Smooth muscle cell (in vitro differentiated cells): Measurements from ENCODE around the gene AZI2. TPM values are rescaled to one million over a fixed set of nuclear protein-coding genes. Genes with fewer than 3 reads are reported as not detected.

Experiments
- DNase-seq: peaks from one replicate; lab custom pipeline; 2025; ENCODE audit not compliant: unreplicated experiment; lab: John Stamatoyannopoulos, UW
- H2AFZ ChIP-seq: fragments of 200-600 bp; sonication (generic); 2 replicates; pipeline ENCODE4 v1.6.0; 2016; ENCODE audit warnings: antibody characterized with exemption, low read depth, mild to moderate bottlenecking
- H3F3A ChIP-seq: fragments of 200-600 bp; sonication (generic); 2 replicates; pipeline ENCODE4 v1.6.0; 2017; ENCODE audit warnings: antibody characterized with exemption, low read depth
- H3K27ac ChIP-seq: fragments of 200-600 bp; sonication (generic); 2 replicates; pipeline ENCODE4 v1.5.1; 2016; ENCODE audit warnings: low read depth, mild to moderate bottlenecking
- H3K27me3 ChIP-seq: fragments of 200-600 bp; sonication (generic); 2 replicates; pipeline ENCODE4 v1.6.1; 2016; ENCODE audit warnings: low read depth, mild to moderate bottlenecking
- H3K36me3 ChIP-seq: fragments of 200-600 bp; sonication (generic); 2 replicates; pipeline ENCODE4 v1.5.1; 2016; ENCODE audit warnings: low read depth
- H3K4me1 ChIP-seq: fragments of 200-600 bp; sonication (generic); 2 replicates; pipeline ENCODE4 v1.5.1; 2016; ENCODE audit warnings: low read depth
- H3K4me2 ChIP-seq: fragments of 200-600 bp; sonication (generic); 2 replicates; pipeline ENCODE4 v1.6.0; 2016; ENCODE audit warnings: mild to moderate bottlenecking
- H3K4me3 ChIP-seq: fragments of 200-600 bp; sonication (generic); 2 replicates; pipeline ENCODE4 v1.5.1; 2016; ENCODE audit warnings: mild to moderate bottlenecking
- H3K79me2 ChIP-seq: fragments of 200-600 bp; sonication (generic); 2 replicates; pipeline ENCODE4 v1.6.0; 2016; ENCODE audit warnings: low read depth, mild to moderate bottlenecking
- H3K9ac ChIP-seq: fragments of 200-600 bp; sonication (generic); 2 replicates; pipeline ENCODE4 v1.6.0; 2016; ENCODE audit warnings: low read depth
- H3K9me3 ChIP-seq: fragments of 200-600 bp; sonication (generic); replicated peaks from 2 replicates; pipeline ENCODE4 v1.5.1; 2016; ENCODE audit warnings: low read depth
- H4K20me1 ChIP-seq: fragments of 200-600 bp; sonication (generic); 2 replicates; pipeline ENCODE4 v1.6.0; 2016; ENCODE audit warnings: low read depth
- WGBS: methylation state at CpG from one replicate; pipeline ENCODE4 v1.1.7; 2016; ENCODE audit warnings: low lambda C conversion rate; 5-methylcytosine and 5-hydroxymethylcytosine counted together
- polyA plus RNA-seq: library from polyadenylated mRNA; unstranded; fragments of >200 nt; fragmentation: Nextera tagmentation; extraction: Ambion mirVana; gene quantifications from 2 replicates; pipeline ENCODE4 v1.2.1, GENCODE V29; 2016
- total RNA-seq: library from RNA; depleted of rRNA; stranded (reverse); fragments of >200 nt; gene quantifications from 2 replicates; pipeline ENCODE4 v1.2.3, GENCODE V29; 2014
- TF ChIP-seq, protein P1 (sequence below): fragments of 200-600 bp; sonication (generic); IDR thresholded peaks from 2 replicates; pipeline ENCODE4 v1.5.1; 2017; ENCODE audit warnings: borderline replicate concordance, mild to moderate bottlenecking, antibody characterized with exemption; ENCODE audit not compliant: insufficient read depth, poor library complexity, severe bottlenecking

Gene AZI2
- total and polyA plus RNA-seq, 2 experiments from 2014 or later: 44.7 to 53.1 TPM

DNA sequence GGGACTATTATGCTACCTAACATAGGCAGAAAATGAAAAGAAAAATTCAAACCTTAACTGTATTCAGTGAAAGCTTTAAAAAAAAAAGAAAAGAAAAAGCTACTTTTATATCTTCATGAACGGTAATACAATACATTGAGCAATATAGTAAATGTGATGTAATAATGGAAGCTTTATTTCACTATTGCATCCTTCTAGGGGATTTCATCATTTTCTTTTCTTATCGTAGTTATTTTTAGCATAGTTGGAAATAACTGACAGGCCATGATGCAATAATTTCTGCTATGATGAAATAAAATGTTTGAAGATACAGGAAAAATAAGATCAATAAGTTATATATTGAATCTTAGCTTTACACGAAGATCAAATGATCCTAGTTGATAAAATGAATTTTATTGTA, 40.4 kb downstream of the AZI2 start:
- WGBS: 92% methylated on average over 3 of the region's 3 CpGs
- Histone ChIP-seq H3K79me2 (no peaks in the 10 kb centered on the region), H3K27me3 (no peaks in the 10 kb centered on the region), H3K4me3 (no peak overlapping the region), H3K36me3 (no peaks in the 10 kb centered on the region), H2AFZ (no peak overlapping the region), H3K9ac (no peak overlapping the region), H4K20me1 (peaks cover 3% of the 10 kb centered on the region), H3K4me1 (no peaks in the 10 kb centered on the region), H3F3A (no peaks in the 10 kb centered on the region), H3K27ac (no peak overlapping the region), H3K4me2 (no peak overlapping the region), H3K9me3 (no peaks in the 10 kb centered on the region)
- DNase-seq: no peak
- TF ChIP-seq, protein P1, sequence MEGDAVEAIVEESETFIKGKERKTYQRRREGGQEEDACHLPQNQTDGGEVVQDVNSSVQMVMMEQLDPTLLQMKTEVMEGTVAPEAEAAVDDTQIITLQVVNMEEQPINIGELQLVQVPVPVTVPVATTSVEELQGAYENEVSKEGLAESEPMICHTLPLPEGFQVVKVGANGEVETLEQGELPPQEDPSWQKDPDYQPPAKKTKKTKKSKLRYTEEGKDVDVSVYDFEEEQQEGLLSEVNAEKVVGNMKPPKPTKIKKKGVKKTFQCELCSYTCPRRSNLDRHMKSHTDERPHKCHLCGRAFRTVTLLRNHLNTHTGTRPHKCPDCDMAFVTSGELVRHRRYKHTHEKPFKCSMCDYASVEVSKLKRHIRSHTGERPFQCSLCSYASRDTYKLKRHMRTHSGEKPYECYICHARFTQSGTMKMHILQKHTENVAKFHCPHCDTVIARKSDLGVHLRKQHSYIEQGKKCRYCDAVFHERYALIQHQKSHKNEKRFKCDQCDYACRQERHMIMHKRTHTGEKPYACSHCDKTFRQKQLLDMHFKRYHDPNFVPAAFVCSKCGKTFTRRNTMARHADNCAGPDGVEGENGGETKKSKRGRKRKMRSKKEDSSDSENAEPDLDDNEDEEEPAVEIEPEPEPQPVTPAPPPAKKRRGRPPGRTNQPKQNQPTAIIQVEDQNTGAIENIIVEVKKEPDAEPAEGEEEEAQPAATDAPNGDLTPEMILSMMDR: no peak

DNA sequence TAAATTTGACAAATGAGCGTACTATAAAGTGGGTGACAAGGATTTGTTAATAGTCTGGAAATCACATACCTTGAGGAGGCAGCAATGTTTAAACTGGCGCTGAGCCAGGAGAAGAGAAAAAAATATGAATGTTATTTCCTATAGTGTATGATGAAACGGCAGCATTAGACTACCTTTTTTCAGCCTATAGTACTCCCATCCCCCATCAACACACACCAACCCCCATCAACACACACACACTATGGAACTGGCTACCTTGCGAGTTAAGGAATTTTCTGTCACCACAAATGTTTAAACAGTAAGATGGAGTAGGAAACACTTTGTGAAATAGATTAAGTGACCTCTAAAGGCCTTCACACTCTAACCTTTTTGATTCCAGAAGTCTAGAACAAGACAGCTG, 46.9 kb downstream of the AZI2 start:
- no peak overlapping the region for H3K4me2 ChIP-seq
- TF ChIP-seq, protein P1: no peak
- H3K4me1 ChIP-seq: no peaks in the 10 kb centered on the region
- DNase-seq: no peak
- no peaks in the 10 kb centered on the region for H3F3A ChIP-seq
- no peaks in the 10 kb centered on the region for H3K9me3 ChIP-seq
- H3K9ac ChIP-seq: no peak overlapping the region
- no peak overlapping the region for H3K4me3 ChIP-seq
- no peak overlapping the region for H3K27ac ChIP-seq
- H3K79me2 ChIP-seq: no peaks in the 10 kb centered on the region
- H3K36me3 ChIP-seq: no peaks in the 10 kb centered on the region
- H3K27me3 ChIP-seq: no peaks in the 10 kb centered on the region
- H2AFZ ChIP-seq: no peak overlapping the region
- no peaks in the 10 kb centered on the region for H4K20me1 ChIP-seq
- WGBS: 94% methylated on average over 4 of the region's 4 CpGs

DNA sequence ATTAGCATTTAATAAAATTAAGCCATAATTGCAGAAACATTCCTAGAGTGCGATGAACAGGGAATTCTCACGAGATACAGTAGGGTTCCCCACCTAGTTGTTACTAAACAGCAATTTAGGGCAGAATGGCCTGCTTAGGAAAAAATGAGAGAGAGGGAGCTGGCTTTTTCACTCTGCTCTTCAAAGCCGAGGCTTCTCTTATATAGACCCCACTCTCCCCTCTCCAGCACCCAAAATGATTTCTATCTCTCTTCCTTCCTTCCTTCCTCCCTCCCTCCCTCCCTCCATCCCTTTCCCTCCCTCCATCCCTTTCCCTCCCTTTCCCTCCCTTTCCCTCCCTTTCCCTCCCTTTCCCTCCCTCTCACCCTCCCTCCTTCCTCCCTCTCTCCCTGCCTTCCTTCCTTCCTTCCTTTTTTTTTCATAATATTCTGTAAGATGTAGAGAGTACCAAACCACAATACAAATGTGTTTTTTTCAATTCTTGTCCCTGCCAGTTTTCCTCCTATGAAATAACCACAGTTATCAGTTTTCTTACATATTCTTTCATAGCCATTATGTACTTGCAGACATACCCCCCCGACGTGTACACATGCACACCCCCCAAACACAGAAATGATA, 48.2 kb downstream of the AZI2 start:
- Histone ChIP-seq H3F3A (no peaks in the 10 kb centered on the region), H3K4me3 (no peak overlapping the region), H3K9me3 (no peaks in the 10 kb centered on the region), H3K27ac (no peak overlapping the region), H2AFZ (no peak overlapping the region), H3K27me3 (no peaks in the 10 kb centered on the region), H3K9ac (no peak overlapping the region), H3K36me3 (no peaks in the 10 kb centered on the region), H3K4me1 (no peaks in the 10 kb centered on the region), H4K20me1 (no peaks in the 10 kb centered on the region), H3K4me2 (no peak overlapping the region), H3K79me2 (no peaks in the 10 kb centered on the region)
- TF ChIP-seq, protein P1: no peak
- 96% methylated on average over 5 of the region's 5 CpGs for WGBS
- DNase-seq: no peak

DNA sequence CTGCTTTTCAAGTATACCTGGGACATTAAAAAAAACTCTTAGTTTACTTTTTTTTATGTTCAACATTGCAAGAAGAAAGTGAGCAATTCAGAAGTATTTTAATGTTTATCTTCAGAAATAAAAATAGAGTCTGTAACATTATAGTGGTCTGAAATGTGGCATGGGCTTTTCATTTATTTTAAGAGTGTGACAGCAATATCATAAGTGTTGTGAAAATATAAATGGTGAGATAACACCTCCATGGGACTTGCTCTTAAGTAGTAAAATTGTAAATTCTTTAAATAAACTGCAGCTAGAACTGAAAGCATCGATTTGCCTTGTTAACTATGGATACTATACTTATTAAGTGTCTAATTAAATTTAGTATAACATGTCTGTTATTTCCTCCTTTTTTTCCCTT, 48.9 kb downstream of the AZI2 start:
- Histone ChIP-seq H3F3A (no peaks in the 10 kb centered on the region), H3K4me1 (no peaks in the 10 kb centered on the region), H3K79me2 (no peaks in the 10 kb centered on the region), H3K4me2 (no peak overlapping the region), H3K9ac (no peak overlapping the region), H3K36me3 (no peaks in the 10 kb centered on the region), H3K4me3 (no peak overlapping the region), H3K27me3 (no peaks in the 10 kb centered on the region), H3K9me3 (no peaks in the 10 kb centered on the region), H3K27ac (no peak overlapping the region), H2AFZ (no peak overlapping the region), H4K20me1 (no peaks in the 10 kb centered on the region)
- 93% methylated on average over 1 of the region's 1 CpG for WGBS
- DNase-seq: no peak
- TF ChIP-seq, protein P1: no peak
